Measurements from ENCODE around the gene KCNQ2. TPM values are rescaled to one million over a fixed set of nuclear protein-coding genes. Genes with fewer than 3 reads are reported as not detected.

The KCNQ2 gene
- total RNA-seq, 4 donors from 2014 or later = not detected

- Histone ChIP-seq H3K36me3 (no peaks in the 10 kb centered on the region), H3K4me1 (no peaks in the 10 kb centered on the region), H3K27me3 (peaks cover 0 to 97% (median 0%) of the 10 kb centered on the region in 4 donors), H3K9me3 (no peaks in the 10 kb centered on the region), H3K27ac (no peak overlapping the region), H3K4me3 (no peak overlapping the region)
- TF ChIP-seq CTCF (IDR thresholded peaks at IDR 0.05) (no peak), POLR2A (IDR thresholded peaks at IDR 0.05) (no peak)
- 77 to 82% methylated on average over 10 of the region's 10 CpGs for WGBS, 2 donors
- DNase-seq = no peak
- intact Hi-C loops (cut with DNase I) = no loop called here
These were observed 103.4 kb downstream of the KCNQ2 start for GRCh38 chr20:63369024-63369530.

GRCh38 chr20:63368151-63368550 lies 104.3 kb downstream of the KCNQ2 start:
- 68% methylated on average over 3 of the region's 8 CpGs; no CpG with 5 or more reads in 1 of the 2 donors for WGBS, 2 donors
- H3K36me3 ChIP-seq = no peaks in the 10 kb centered on the region
- DNase-seq = no peak
- no peak overlapping the region for H3K27ac ChIP-seq
- TF ChIP-seq CTCF (IDR thresholded peaks at IDR 0.05) (no peak), POLR2A (IDR thresholded peaks at IDR 0.05) (no peak)
- H3K9me3 ChIP-seq = no peaks in the 10 kb centered on the region
- intact Hi-C loops (cut with DNase I) = no loop called here
- H3K27me3 ChIP-seq = peaks cover 0 to 97% (median 0%) of the 10 kb centered on the region in 4 donors
- H3K4me1 ChIP-seq = no peaks in the 10 kb centered on the region
- no peak overlapping the region for H3K4me3 ChIP-seq

GRCh38 chr20:63367446-63368055 lies 104.9 kb downstream of the KCNQ2 start:
- H3K4me3 ChIP-seq = no peak overlapping the region
- intact Hi-C loops (cut with DNase I) = no loop called here
- no peak for DNase-seq
- no peak overlapping the region for H3K27ac ChIP-seq
- peaks cover 0 to 97% (median 0%) of the 10 kb centered on the region in 4 donors for H3K27me3 ChIP-seq
- no peaks in the 10 kb centered on the region for H3K9me3 ChIP-seq
- no peaks in the 10 kb centered on the region for H3K4me1 ChIP-seq
- no peak for TF ChIP-seq POLR2A (IDR thresholded peaks at IDR 0.05)
- H3K36me3 ChIP-seq = no peaks in the 10 kb centered on the region
- 57% methylated on average over 3 of the region's 24 CpGs; no CpG with 5 or more reads in 1 of the 2 donors for WGBS, 2 donors

GRCh38 chr20:63366390-63367365 lies 105.8 kb downstream of the KCNQ2 start:
- TF ChIP-seq POLR2A (IDR thresholded peaks at IDR 0.05) (no peak), CTCF (IDR thresholded peaks at IDR 0.05) (no peak)
- Histone ChIP-seq H3K9me3 (no peaks in the 10 kb centered on the region), H3K4me3 (no peak overlapping the region), H3K36me3 (no peaks in the 10 kb centered on the region), H3K4me1 (no peaks in the 10 kb centered on the region), H3K27ac (no peak overlapping the region), H3K27me3 (peaks cover 0 to 100% (median 0%) of the 10 kb centered on the region in 4 donors)
- intact Hi-C loops (cut with DNase I) = no loop called here
- WGBS, 2 donors = 66 to 72% methylated on average over 5 to 21 of the region's 30 CpGs
- DNase-seq = no peak

GRCh38 chr20:63365601-63366389 lies 106.7 kb downstream of the KCNQ2 start:
- Histone ChIP-seq H3K27me3 (peaks cover 0 to 100% (median under 1%) of the 10 kb centered on the region in 4 donors), H3K36me3 (no peaks in the 10 kb centered on the region), H3K4me3 (no peak overlapping the region), H3K27ac (no peak overlapping the region), H3K4me1 (peaks cover 2 to 3% (median 3%) of the 10 kb centered on the region in 3 donors), H3K9me3 (no peaks in the 10 kb centered on the region)
- TF ChIP-seq POLR2A (IDR thresholded peaks at IDR 0.05) = no peak
- no peak for TF ChIP-seq CTCF (IDR thresholded peaks at IDR 0.05)
- DNase-seq = no peak
- WGBS, 2 donors = 72 to 88% methylated on average over 6 to 13 of the region's 22 CpGs
- intact Hi-C loops (cut with DNase I) = no loop called here
